Stomach (tissue), 9 donors: ENCODE data around the gene PRRT4. TPM values are rescaled to one million over a fixed set of nuclear protein-coding genes. Genes with fewer than 3 reads are reported as not detected.

Source experiments
- DNase-seq, 2 donors: peaks; one replicate each; pipeline versions ENCODE4 v3.0.0 to v3.0.0-alpha.2; 2013 to 2019
- H3K27ac ChIP-seq, 5 donors: fragments of 200-600 bp in 4 of 5; sonication (generic) in 4 of 5; one replicate each; pipeline ENCODE4 v1.5.1; 2013 to 2019; ENCODE audit warnings: mild to moderate bottlenecking in 1 of 5, moderate library complexity in 1 of 5
- H3K27me3 ChIP-seq, 3 donors: fragments of 200-600 bp; sonication (generic); one replicate each; pipeline ENCODE4 v1.5.1; 2017 to 2019; ENCODE audit warnings: mixed run types in 1 of 3
- H3K36me3 ChIP-seq, 4 donors: fragments of 200-600 bp; sonication (generic); 1 replicate in 3 of 4; 2 replicates in 1 of 4; pipeline ENCODE4 v1.5.1; 2016 to 2019
- H3K4me1 ChIP-seq, 4 donors: fragments of 200-600 bp; sonication (generic); one replicate each; pipeline ENCODE4 v1.5.1; 2016 to 2019
- H3K4me3 ChIP-seq, 4 donors: fragments of 200-600 bp; sonication (generic) in 3 of 4; one replicate each; pipeline ENCODE4 v1.5.1; 2016 to 2019; ENCODE audit warnings: mild to moderate bottlenecking in 1 of 4
- H3K9me3 ChIP-seq, 4 donors: fragments of 200-600 bp; sonication (generic); one replicate each; pipeline ENCODE4 v1.5.1; 2016 to 2019
- EP300 ChIP-seq: sonication (generic); formaldehyde crosslinking; IDR thresholded peaks from one replicate; pipeline ENCODE4 v1.6.1; 2017; ENCODE audit warnings: antibody characterized with exemption
- POLR2A ChIP-seq, 4 donors: fragments of 450-650 bp; IDR thresholded peaks; one replicate each; pipeline ENCODE4 v1.6.1; 2016; ENCODE audit warnings: antibody characterized with exemption in 4 of 4, control low read depth in 2 of 4, mild to moderate bottlenecking in 1 of 4, moderate library complexity in 1 of 4
- POLR2AphosphoS5 ChIP-seq, 3 donors: sonication (generic); formaldehyde crosslinking; IDR thresholded peaks; one replicate each; pipeline ENCODE4 v1.6.1; 2016; ENCODE audit warnings: antibody characterized with exemption in 3 of 3
- WGBS, 5 donors: extraction: QIAGEN DNeasy Blood & Tissue Kit in 3 of 5; methylation state at CpG; one replicate each; pipeline versions ENCODE4 v1.1.5 to v1.1.7; 2013 to 2018; 5-methylcytosine and 5-hydroxymethylcytosine counted together
- intact Hi-C: fragments of 100-400 bp; cut with DNase I; formaldehyde crosslinking; loops from one replicate; pipeline ENCODE4 v1.15.1; 2023; ENCODE audit warnings: low total_unique reads
- polyA plus RNA-seq, 3 donors: library from polyadenylated mRNA; stranded (reverse); fragments of 200-250 nt; gene quantifications; one replicate each; pipeline ENCODE4 v1.2.3, GENCODE V29; 2013
- total RNA-seq, 5 donors: library from RNA; depleted of rRNA; stranded (reverse); fragments of >200 nt; gene quantifications; one replicate each; pipeline versions ENCODE4 v1.1.0 to v1.2.3, GENCODE V29; 2014 to 2016
- TF ChIP-seq, protein P1 (sequence below), 7 experiments: fragments of 450-650 bp in 4 of 7; fragments of 200-600 bp in 3 of 7; sonication (generic) in 3 of 7; IDR thresholded peaks; one replicate each; pipeline ENCODE4 v1.5.1; 2016 to 2019; ENCODE audit warnings: antibody characterized with exemption in 7 of 7, control low read depth in 2 of 7, mild to moderate bottlenecking in 1 of 7
- donor health status: healthy with polysubstance abuse.
- donor health status: Bipolar disorder and iron deficiency.
- donor health status: healthy.

The PRRT4 gene
- total and polyA plus RNA-seq, 8 donors, result 0.12 to 1.2 TPM; not detected in 6

DNA sequence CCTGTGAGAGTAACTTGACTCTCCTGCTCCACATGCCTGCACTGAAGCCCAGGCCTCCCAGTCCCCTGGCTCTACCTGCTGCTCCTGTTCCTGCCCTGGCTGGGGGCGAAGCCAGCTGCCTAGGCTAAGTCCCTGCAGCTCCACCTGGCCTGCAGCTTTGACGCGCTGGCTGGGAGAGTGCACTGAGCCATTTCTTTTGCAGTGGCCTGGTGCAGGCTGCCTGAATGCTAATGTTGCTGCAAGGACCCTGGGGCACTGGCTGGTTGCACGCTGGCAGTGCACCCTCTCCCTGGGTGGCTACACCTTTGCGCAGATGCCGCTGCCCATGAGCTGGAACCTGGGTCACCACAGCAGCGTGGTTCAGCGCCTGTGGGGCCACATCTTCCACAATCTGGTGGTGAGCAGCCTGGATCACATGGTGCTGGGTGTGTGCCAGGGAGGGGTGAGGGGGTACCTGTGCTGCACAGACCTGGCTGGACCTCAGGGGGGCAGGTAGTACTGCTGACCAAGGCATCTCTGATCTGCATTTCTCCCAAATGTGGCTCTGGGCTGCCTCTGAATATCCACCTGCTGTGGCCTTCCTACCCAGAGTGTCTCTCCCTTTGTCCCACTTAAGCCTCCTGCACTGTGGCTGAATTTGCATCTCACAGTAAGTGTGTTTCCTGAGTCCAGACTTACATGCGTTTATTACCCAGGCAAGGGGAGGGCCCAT lies 28.3 kb upstream of the PRRT4 start:
- peaks cover 0 to 11% (median 9%) of the 10 kb centered on the region in 4 donors for H3K4me1 ChIP-seq
- no peaks in the 10 kb centered on the region for H3K9me3 ChIP-seq
- no peak for DNase-seq
- TF ChIP-seq POLR2AphosphoS5 (IDR thresholded peaks at IDR 0.05), result no peak
- TF ChIP-seq EP300, result no peak
- TF ChIP-seq, protein P1, sequence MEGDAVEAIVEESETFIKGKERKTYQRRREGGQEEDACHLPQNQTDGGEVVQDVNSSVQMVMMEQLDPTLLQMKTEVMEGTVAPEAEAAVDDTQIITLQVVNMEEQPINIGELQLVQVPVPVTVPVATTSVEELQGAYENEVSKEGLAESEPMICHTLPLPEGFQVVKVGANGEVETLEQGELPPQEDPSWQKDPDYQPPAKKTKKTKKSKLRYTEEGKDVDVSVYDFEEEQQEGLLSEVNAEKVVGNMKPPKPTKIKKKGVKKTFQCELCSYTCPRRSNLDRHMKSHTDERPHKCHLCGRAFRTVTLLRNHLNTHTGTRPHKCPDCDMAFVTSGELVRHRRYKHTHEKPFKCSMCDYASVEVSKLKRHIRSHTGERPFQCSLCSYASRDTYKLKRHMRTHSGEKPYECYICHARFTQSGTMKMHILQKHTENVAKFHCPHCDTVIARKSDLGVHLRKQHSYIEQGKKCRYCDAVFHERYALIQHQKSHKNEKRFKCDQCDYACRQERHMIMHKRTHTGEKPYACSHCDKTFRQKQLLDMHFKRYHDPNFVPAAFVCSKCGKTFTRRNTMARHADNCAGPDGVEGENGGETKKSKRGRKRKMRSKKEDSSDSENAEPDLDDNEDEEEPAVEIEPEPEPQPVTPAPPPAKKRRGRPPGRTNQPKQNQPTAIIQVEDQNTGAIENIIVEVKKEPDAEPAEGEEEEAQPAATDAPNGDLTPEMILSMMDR (IDR thresholded peaks at IDR 0.05), result no peak
- TF ChIP-seq POLR2A (IDR thresholded peaks at IDR 0.05), result no peak
- peaks cover 15 to 36% (median 34%) of the 10 kb centered on the region in 4 donors for H3K36me3 ChIP-seq
- H3K4me3 ChIP-seq, result no peak overlapping the region
- intact Hi-C loops, result loop anchor here (5.0 kb wide), 1 partner anchor 42 kb away; no protein-coding TSS in a partner anchor
- 56 to 75% (median 63%) methylated on average over 5 to 9 of the region's 9 CpGs for WGBS, 5 donors
- H3K27me3 ChIP-seq, result peaks cover 0 to 11% (median 0%) of the 10 kb centered on the region in 3 donors
- H3K27ac ChIP-seq, result no peak overlapping the region

DNA sequence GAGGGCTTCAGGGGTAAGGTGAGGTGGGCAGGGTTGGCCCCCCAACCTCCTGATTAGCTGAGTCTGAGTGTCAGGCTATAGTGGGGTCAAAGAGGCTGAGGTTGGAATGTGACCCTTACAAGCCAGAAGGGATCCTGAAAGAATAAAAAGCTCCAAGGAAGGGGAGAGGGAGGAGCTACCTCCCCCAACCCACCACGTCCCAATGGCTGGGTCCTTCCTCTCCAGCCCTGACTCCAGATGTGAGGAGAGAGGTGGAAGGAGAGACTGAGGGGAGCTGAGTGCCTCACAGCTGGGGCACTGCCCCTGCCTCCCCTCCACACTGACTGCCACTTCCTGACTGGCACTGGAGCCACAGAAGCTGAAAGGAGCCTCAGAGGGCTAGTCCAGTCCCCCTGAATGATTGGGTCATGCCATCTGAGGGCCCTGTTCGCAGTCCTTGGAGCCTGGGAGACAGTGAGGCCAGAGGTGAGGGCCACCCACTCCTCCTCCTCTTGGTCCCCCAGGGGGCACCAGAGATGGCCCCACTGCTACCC lies 27.7 kb upstream of the PRRT4 start:
- intact Hi-C loops, result loop anchor here (5.0 kb wide), 1 partner anchor 42 kb away; no protein-coding TSS in a partner anchor
- TF ChIP-seq, protein P1 (IDR thresholded peaks at IDR 0.05), result no peak
- TF ChIP-seq POLR2A (IDR thresholded peaks at IDR 0.05) (no peak), EP300 (no peak), POLR2AphosphoS5 (IDR thresholded peaks at IDR 0.05) (no peak)
- Histone ChIP-seq H3K36me3 (peaks cover 10 to 29% (median 28%) of the 10 kb centered on the region in 4 donors), H3K4me1 (peaks cover 0 to 11% (median 9%) of the 10 kb centered on the region in 4 donors), H3K4me3 (no peak overlapping the region), H3K27me3 (peaks cover 0 to 11% (median 0%) of the 10 kb centered on the region in 3 donors), H3K9me3 (no peaks in the 10 kb centered on the region), H3K27ac (no peak overlapping the region)
- 22 to 67% (median 45%) methylated on average over 1 to 2 of the region's 2 CpGs for WGBS, 5 donors
- DNase-seq, result no peak

DNA sequence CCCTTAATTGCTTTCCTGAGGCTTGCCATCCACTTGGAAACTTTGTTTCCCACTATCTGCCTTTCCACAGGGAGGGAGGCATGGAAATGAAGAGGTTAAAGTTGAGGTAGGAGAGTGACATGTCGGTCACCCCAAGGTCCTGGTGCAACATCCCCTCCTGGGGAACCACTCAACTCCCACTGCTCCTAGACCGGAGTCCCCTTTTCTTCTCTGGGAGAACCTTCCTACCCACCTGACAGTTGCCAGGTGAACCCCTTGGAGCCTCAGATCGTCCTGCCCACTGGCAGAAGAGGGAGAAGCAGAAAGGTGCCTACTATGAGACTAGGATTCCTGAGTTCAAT lies 26.6 kb upstream of the PRRT4 start:
- WGBS, 5 donors, result 21 to 53% (median 43%) methylated on average over 1 to 3 of the region's 3 CpGs
- no peak for DNase-seq
- intact Hi-C loops, result loop anchor here (5.0 kb wide), 1 partner anchor 41 kb away; no protein-coding TSS in a partner anchor
- Histone ChIP-seq H3K9me3 (no peaks in the 10 kb centered on the region), H3K36me3 (peaks cover 0 to 19% (median 18%) of the 10 kb centered on the region in 4 donors), H3K4me1 (peaks cover 0 to 11% (median 9%) of the 10 kb centered on the region in 4 donors), H3K27me3 (peaks cover 0 to 11% (median 0%) of the 10 kb centered on the region in 3 donors), H3K27ac (no peak overlapping the region), H3K4me3 (no peak overlapping the region)
- TF ChIP-seq POLR2AphosphoS5 (IDR thresholded peaks at IDR 0.05) (no peak), POLR2A (IDR thresholded peaks at IDR 0.05) (no peak), EP300 (no peak)
- TF ChIP-seq, protein P1 (IDR thresholded peaks at IDR 0.05), result no peak

DNA sequence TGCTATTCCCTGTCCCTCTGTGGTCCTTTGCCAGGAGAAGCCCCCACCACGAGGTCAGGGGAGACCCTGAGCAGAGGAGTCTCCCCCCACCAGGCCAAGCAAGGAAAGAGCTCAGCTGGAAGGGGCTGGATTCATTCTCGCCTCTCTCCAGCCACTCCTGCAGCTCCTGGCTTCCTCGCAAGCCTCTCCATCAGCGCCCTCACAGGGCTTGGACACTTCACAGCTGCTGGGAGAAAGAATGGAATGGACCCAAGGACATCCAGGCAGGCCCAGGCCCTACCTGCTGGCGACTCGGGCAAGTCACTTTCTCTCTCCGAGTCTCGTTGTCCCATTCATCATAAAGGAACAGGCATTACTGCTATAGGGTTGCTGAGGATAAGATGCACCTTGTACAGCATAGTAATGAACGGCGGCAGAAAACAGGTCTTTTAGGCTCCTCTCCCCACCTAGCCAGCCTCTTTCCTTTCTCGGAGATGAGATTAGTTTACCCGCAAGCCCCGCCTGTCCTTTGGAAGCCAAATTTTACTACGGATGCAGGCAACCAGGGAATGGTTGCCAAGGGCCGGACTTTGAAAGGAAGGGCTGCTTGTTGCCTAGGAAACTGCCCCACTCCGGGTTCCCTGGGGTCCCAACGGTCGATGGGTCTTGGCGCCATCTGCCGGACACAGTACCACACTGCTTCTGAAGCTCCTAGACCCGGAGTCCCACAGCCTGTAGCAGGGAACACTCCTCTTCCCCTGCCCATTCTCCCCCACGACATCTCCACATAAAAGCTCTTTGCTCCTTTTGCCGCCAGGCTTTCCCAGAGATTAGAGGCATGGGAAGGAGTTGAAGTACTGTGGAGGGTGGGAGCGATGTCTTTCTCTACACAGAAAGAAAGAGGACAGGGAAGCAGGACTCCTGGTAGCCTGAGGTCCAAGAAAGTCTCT lies 26.0 kb upstream of the PRRT4 start:
- Histone ChIP-seq H3K27me3 (peaks cover 0 to 11% (median 0%) of the 10 kb centered on the region in 3 donors), H3K4me1 (peaks cover 0 to 11% (median 9%) of the 10 kb centered on the region in 4 donors), H3K36me3 (peaks cover 0 to 13% (median 11%) of the 10 kb centered on the region in 4 donors), H3K27ac (no peak overlapping the region), H3K9me3 (no peaks in the 10 kb centered on the region), H3K4me3 (no peak overlapping the region)
- DNase-seq, result peak; percentile 75 to 93
- TF ChIP-seq EP300, result no peak
- TF ChIP-seq POLR2AphosphoS5 (IDR thresholded peaks at IDR 0.05), result no peak
- TF ChIP-seq, protein P1 (IDR thresholded peaks at IDR 0.05), result peak in 5 of 7 experiments; percentile 61 to 81 (median 79)
- WGBS, 5 donors, result 20 to 29% (median 26%) methylated on average over 24 of the region's 24 CpGs
- intact Hi-C loops, result loop anchor here (5.0 kb wide), 1 partner anchor 40 kb away; no protein-coding TSS in a partner anchor
